ENCODE data around the gene IGSF3. TPM values are rescaled to one million over a fixed set of nuclear protein-coding genes. Genes with fewer than 3 reads are reported as not detected.
"Not testable (repeated sequence)": the region's sequence is repeated elsewhere in the genome, so short reads cannot be mapped to it uniquely, and the experiment has no call there.

IGSF3 gene
- total and polyA plus RNA-seq, 2 of the 8 experiments (the other 6 are each of a cell fraction or from before 2014, with no cell fraction given): 30.0 to 32.2 TPM

GRCh38 chr1:116608841-116609240 lies 58.7 kb downstream of the IGSF3 start:
- H3K79me1 ChIP-seq (ENCODE audit: low read depth, low read length); H3K4me3 ChIP-seq (ENCODE audit: extremely low read depth in 1 of 4, insufficient read depth in 2 of 4, low read depth in 3 of 4, low read length in 4 of 4); H3K9me3 ChIP-seq (ENCODE audit: insufficient read depth in 2 of 2, low read depth in 1 of 2, low read length in 1 of 2); H2BK20ac ChIP-seq (ENCODE audit: low read length); DNase-seq (ENCODE audit: low read depth in 1 of 2, low spot score in 2 of 2); H3K14ac ChIP-seq (ENCODE audit: insufficient read length); H3K79me2 ChIP-seq (ENCODE audit: control insufficient read depth in 1 of 2, insufficient read depth in 2 of 2, low read length in 2 of 2); H4K8ac ChIP-seq (ENCODE audit: extremely low read depth, insufficient read depth, low read length); H3K9ac ChIP-seq (replicated peaks in 1 of 4; ENCODE audit: extremely low read depth in 1 of 4, low read depth in 3 of 4, low read length in 3 of 4); H2AFZ ChIP-seq (ENCODE audit: low read length); H3K36me3 ChIP-seq (ENCODE audit: control insufficient read depth in 2 of 4, insufficient read depth in 4 of 4, low read length in 3 of 4); H4K20me1 ChIP-seq (replicated peaks in 1 of 2; ENCODE audit: control insufficient read depth in 1 of 2, insufficient read depth in 2 of 2, low read length in 2 of 2); H3K4me2 ChIP-seq (ENCODE audit: insufficient read depth in 1 of 2, low read depth in 2 of 2, low read length in 2 of 2); H3K4ac ChIP-seq (replicated peaks; ENCODE audit: insufficient read length, low read depth, low read length); H2BK12ac ChIP-seq (ENCODE audit: low read depth, low read length); H3K18ac ChIP-seq (ENCODE audit: extremely low read depth, low read length); H2BK5ac ChIP-seq (ENCODE audit: low read depth, low read length); H3K23me2 ChIP-seq (ENCODE audit: low read depth, low read length); H4K91ac ChIP-seq (replicated peaks; ENCODE audit: insufficient read length, low read length); H2BK120ac ChIP-seq (replicated peaks; ENCODE audit: low read depth, low read length); H4K5ac ChIP-seq (ENCODE audit: insufficient read length, low read depth, low read length); H3K27me3 ChIP-seq (replicated peaks in 1 of 4; ENCODE audit: control insufficient read depth in 3 of 4, extremely low read depth in 1 of 4, insufficient read depth in 3 of 4, low read length in 3 of 4); H2AK5ac ChIP-seq (ENCODE audit: low read depth, low read length); FAIRE-seq; H2BK15ac ChIP-seq (ENCODE audit: low read length); H3K23ac ChIP-seq (ENCODE audit: insufficient read length); H3K4me1 ChIP-seq (replicated peaks in 1 of 4; ENCODE audit: control insufficient read depth in 3 of 4, insufficient read depth in 4 of 4, low read length in 3 of 4); POLR2A ChIA-PET (ENCODE audit: partially characterized antibody); H3K56ac ChIP-seq (replicated peaks; ENCODE audit: insufficient read length, low read depth, low read length); H3K27ac ChIP-seq (ENCODE audit: low read depth, low read length): not testable (repeated sequence)
- CTCF ChIA-PET (ENCODE audit: partially characterized antibody): interaction anchor here (1.1 to 2.7 kb wide), 4 partner anchors 13 to 273 kb away, joined by 3 to 8 read pairs (median 3); no protein-coding TSS in a partner anchor
- WGBS, 2 experiments (ENCODE audit: extremely low coverage in 1 of 2, insufficient coverage in 1 of 2, insufficient read length in 1 of 2, insufficient replicate concordance in 2 of 2, low coverage in 1 of 2, low lambda C conversion rate in 2 of 2, missing lambda C conversion rate in 1 of 2): 84% methylated on average over 2 of the region's 2 CpGs; no CpG with 5 or more reads in 1 of the 2 experiments

GRCh38 chr1:116608151-116608550 lies 59.4 kb downstream of the IGSF3 start:
- H3K4me3 ChIP-seq (ENCODE audit: extremely low read depth in 1 of 4, insufficient read depth in 2 of 4, low read depth in 3 of 4, low read length in 4 of 4); H3K27ac ChIP-seq (ENCODE audit: low read depth, low read length); DNase-seq (ENCODE audit: low read depth in 1 of 2, low spot score in 2 of 2); H3K27me3 ChIP-seq (replicated peaks in 1 of 4; ENCODE audit: control insufficient read depth in 3 of 4, extremely low read depth in 1 of 4, insufficient read depth in 3 of 4, low read length in 3 of 4); H2BK20ac ChIP-seq (ENCODE audit: low read length); H2BK15ac ChIP-seq (ENCODE audit: low read length); H2BK5ac ChIP-seq (ENCODE audit: low read depth, low read length); H3K4me1 ChIP-seq (replicated peaks in 1 of 4; ENCODE audit: control insufficient read depth in 3 of 4, insufficient read depth in 4 of 4, low read length in 3 of 4); H4K20me1 ChIP-seq (replicated peaks in 1 of 2; ENCODE audit: control insufficient read depth in 1 of 2, insufficient read depth in 2 of 2, low read length in 2 of 2); H2AK5ac ChIP-seq (ENCODE audit: low read depth, low read length); H4K91ac ChIP-seq (replicated peaks; ENCODE audit: insufficient read length, low read length); H2AFZ ChIP-seq (ENCODE audit: low read length); FAIRE-seq; POLR2A ChIA-PET (ENCODE audit: partially characterized antibody); H4K5ac ChIP-seq (ENCODE audit: insufficient read length, low read depth, low read length); H3K23ac ChIP-seq (ENCODE audit: insufficient read length); H3K79me2 ChIP-seq (ENCODE audit: control insufficient read depth in 1 of 2, insufficient read depth in 2 of 2, low read length in 2 of 2); H2BK120ac ChIP-seq (replicated peaks; ENCODE audit: low read depth, low read length); H3K36me3 ChIP-seq (ENCODE audit: control insufficient read depth in 2 of 4, insufficient read depth in 4 of 4, low read length in 3 of 4); H3K23me2 ChIP-seq (ENCODE audit: low read depth, low read length); H3K4me2 ChIP-seq (ENCODE audit: insufficient read depth in 1 of 2, low read depth in 2 of 2, low read length in 2 of 2); H3K79me1 ChIP-seq (ENCODE audit: low read depth, low read length); H3K9me3 ChIP-seq (ENCODE audit: insufficient read depth in 2 of 2, low read depth in 1 of 2, low read length in 1 of 2); H2BK12ac ChIP-seq (ENCODE audit: low read depth, low read length); H3K56ac ChIP-seq (replicated peaks; ENCODE audit: insufficient read length, low read depth, low read length); H3K4ac ChIP-seq (replicated peaks; ENCODE audit: insufficient read length, low read depth, low read length); H3K18ac ChIP-seq (ENCODE audit: extremely low read depth, low read length); H3K14ac ChIP-seq (ENCODE audit: insufficient read length); H3K9ac ChIP-seq (replicated peaks in 1 of 4; ENCODE audit: extremely low read depth in 1 of 4, low read depth in 3 of 4, low read length in 3 of 4); H4K8ac ChIP-seq (ENCODE audit: extremely low read depth, insufficient read depth, low read length): not testable (repeated sequence)
- WGBS, 2 experiments (ENCODE audit: extremely low coverage in 1 of 2, insufficient coverage in 1 of 2, insufficient read length in 1 of 2, insufficient replicate concordance in 2 of 2, low coverage in 1 of 2, low lambda C conversion rate in 2 of 2, missing lambda C conversion rate in 1 of 2): 96% methylated on average over 12 of the region's 12 CpGs; no CpG with 5 or more reads in 1 of the 2 experiments
- CTCF ChIA-PET (ENCODE audit: partially characterized antibody): interaction anchor here (1.0 to 2.7 kb wide), 5 partner anchors 12 to 274 kb away, joined by 3 to 8 read pairs (median 3); no protein-coding TSS in a partner anchor

All from H1 (cell line).